COLO668 (cell line): ENCODE results near the gene FKBP14.

Source experiments
- DNase-seq: peaks from one replicate; lab custom pipeline; 2025; ENCODE audit not compliant: unreplicated experiment; lab: John Stamatoyannopoulos, UW

Gene FKBP14, protein sequence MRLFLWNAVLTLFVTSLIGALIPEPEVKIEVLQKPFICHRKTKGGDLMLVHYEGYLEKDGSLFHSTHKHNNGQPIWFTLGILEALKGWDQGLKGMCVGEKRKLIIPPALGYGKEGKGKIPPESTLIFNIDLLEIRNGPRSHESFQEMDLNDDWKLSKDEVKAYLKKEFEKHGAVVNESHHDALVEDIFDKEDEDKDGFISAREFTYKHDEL

DNA sequence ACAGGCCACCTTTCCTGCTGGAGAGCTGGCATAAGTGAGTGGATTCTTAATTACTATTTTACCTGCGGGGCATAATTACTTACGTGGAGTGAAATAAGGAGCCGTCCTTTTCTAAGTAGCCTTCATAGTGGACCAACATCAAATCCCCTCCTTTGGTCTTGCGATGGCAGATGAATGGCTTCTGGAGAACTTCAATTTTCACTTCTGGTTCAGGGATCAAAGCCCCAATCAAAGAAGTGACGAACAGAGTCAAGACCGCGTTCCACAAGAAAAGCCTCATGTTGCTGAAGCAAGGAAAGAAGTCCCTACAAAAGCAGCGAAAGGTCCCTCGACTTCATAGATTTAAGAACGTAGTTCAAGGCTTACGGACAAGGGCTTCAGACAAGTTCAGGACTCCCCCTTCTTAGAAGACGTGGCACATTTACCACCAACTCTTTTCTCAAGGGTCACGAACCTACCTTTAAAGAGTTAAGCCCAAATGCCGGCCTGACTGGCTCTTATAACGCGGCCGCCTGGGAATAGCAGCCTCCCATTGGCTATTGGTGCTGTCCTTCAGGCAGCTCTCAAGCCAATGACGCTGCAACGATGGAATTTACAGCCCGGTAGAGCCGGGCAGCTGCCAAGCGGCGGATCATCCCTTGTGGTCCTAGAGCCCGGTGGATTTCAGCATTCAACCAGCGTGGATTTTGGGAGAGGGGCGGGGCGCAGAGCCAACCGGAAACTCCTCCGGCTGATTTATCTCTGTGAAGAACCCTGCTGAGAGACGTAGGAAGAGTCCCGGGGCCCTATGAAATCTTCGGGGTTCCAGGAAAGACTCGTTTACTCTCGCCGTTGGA is at the start of gene FKBP14:
Gene FKBP14 (minus strand): TSS at position 474 of the 836 bp plus-strand sequence. CDS start 194 bp downstream, at position 280.
- peak; percentile 99 for DNase-seq

DNA sequence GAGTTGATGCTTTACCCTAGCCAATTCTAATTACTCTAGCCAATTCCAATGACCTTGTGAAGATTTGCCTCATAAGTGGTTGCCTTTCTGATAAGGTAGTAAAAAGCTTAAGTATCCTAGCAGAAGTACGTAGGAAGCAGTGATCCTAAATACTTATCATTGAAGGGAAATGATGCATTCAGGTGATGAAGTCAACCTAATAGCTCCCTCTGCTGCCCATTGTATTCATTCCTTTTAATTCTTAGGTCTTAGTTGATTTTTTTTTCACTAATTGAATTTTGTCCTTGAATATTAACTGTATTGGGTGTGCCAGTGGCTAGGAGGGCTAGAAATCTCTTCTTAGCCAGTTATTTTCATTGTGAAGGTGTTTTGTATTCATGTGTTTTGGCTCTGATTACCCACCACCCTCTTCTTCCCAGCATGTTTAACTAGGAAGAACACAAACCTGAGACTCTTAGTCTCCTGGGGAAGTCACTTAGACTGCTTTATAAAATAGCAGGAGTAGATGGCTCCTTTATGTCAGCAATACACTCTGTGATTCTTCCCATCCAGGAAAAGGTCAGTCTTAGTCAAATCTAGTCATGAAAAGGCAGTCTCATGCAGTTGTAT is 48.0 kb upstream of the FKBP14 start:
- no peak for DNase-seq

DNA sequence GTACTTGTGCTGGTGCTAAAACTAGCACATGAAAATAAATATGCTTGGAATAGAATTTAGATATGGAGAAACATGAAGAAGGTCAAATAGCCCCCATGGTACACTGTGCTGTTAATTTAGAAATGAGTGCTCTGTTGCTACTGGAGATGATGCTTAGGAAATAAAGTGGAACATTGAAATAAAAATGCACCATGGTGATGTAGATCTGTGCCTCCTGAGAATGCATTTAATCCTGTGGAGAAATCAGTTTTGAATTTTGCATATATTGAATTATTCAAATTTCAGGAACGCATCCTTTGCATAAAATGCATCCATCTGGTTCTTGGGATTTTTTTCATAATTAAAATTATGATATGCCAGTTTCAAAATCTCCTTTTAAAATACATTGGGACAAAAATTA is 46.2 kb upstream of the FKBP14 start:
- no peak for DNase-seq

DNA sequence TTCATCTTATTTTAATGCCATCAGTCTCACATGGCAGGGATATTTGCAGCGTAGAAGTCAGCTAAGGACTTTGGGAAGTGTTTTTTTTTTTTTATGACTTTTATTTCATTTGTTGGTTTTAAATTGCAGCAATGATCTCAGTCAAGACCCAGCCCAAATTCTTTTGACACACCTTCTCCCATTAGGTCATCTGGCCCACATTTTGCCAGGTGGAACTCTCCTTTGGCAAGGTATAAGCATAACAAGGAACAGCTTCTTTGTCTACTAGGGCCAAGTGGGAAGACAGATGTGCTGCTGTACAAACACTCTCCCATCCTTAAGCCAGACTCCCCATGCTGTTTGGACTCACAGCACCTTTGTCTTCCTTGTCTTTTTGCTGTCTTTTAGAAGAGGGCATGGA is 43.5 kb upstream of the FKBP14 start:
- DNase-seq, result no peak

DNA sequence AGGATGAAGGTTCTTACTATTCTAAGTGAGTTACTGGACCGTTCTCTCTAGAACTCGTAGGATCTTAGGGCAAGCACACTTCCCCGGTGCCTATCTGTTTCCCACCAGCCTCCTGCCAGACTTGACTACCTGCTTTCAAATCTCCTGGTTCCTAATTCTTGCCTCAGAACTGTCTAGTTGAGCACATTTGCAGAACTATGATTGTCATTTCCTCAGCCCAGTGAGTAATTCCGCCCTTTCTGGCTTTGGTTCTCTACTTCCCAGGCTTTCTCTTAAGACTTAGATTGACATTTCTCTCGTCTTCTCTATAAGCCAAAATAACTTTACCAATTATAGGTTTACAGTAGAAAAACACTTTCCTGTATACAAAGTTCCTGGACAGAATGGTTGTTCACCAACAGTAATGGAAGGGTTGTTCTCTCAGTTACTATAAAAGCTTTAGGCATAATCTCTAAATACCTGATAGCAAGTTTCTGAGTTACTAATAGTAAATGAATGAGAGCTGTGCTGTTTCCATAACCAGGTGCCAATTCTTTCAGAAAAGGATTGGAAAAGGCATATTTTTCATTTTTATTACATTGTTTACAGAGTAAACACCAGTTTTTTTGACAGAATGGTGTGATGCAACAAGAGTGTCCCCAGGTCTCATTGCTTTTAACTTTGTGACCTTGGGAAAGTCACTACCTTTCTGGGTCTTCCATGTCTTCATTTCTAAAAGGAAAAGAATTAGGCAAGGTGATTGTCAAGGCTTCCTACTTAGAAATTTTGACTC is 42.8 kb upstream of the FKBP14 start:
- DNase-seq, result no peak

DNA sequence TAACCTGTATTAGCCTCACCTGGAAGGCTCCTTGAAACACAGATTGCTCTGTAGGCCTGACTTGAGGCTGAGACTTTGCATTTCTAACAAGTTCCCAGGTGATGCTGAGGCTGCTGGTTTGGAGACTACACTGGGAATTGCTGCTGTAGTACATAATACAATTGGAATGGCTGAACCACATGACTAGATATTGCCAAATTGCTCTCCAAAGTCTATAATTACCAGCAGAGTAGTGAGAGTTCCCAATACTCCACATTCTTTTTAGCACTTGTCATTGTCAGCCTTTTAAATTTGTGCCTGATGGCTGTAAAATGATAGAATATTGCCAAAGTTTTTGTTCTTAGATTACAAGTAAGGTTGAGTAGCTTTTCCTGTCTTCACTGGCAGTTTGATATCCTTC is 41.6 kb upstream of the FKBP14 start:
- DNase-seq, result no peak

DNA sequence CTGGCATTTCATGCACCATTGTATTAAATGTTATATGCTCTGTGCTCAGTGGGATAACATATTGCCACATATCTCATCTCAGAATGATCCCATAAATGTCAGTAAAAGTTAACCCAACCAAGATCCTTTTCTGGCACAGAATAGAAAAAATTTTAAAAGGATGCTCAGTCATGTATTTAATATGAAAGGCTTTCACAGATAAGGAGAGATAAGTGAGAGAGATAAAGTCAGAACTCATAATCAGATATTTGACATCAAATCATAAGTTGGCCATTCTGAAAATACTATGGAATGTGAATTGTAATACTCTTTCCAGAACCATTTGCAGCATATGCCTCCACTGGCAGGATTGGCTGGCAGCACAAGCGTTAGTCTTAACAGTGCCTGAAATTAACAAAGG is 40.2 kb upstream of the FKBP14 start:
- DNase-seq, result no peak

DNA sequence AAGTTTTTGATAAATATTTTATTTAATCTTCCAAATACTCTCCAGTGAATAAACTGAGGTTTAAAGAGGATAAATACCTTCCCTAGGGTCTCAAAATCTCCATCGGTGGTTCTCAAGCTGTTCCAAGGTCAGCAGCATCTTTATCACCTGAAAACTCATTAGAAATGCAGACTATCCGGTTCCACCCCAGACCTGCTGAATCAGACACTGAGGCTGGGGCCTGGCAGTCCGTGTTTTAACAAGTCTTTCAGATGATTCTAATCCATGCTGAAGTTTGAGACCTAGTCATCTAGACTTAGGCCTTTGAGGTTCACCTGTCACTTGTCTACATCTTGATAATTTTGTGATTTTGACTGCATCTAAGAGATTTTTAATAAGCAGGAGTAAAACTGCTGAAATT is 39.2 kb upstream of the FKBP14 start:
- DNase-seq, result no peak

DNA sequence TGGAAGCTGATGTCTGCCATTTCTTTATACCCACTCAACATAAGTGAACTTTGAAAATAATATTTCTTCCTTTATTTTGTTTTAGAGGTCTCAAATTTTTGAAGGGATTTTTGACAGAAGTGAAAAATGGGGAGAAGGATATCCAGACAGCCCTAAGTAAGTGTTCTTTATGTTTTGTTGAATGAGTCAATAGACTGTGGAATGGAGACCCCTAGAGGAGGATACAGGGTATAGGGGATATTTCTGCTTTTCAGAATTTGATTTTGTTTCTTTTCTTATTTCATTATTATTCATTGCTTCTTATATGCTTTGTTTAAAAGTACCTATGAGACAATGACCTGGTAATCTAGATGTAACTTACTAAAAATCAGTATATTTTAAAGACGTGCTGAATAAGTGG is 36.1 kb upstream of the FKBP14 start:
- no peak for DNase-seq

DNA sequence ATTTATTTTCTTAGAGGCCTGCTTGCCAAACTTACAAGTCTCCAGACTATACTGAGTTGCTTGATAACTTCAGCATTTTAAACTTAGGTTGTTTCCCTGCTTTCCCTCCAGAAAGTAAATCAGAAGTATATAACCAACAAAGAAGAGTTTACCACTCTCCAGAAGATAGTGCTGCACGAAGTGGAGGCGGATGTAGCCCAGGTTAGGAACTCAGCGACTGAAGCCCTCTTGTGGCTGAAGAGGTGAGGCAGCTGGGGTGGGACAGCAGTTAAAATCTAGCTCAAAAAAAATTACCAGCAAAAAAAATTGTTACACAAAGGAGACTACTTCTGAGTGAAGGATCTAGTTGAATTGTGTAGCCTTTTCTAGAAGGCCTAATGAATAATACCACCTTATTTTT is 35.3 kb upstream of the FKBP14 start:
- peak; percentile 33 for DNase-seq

DNA sequence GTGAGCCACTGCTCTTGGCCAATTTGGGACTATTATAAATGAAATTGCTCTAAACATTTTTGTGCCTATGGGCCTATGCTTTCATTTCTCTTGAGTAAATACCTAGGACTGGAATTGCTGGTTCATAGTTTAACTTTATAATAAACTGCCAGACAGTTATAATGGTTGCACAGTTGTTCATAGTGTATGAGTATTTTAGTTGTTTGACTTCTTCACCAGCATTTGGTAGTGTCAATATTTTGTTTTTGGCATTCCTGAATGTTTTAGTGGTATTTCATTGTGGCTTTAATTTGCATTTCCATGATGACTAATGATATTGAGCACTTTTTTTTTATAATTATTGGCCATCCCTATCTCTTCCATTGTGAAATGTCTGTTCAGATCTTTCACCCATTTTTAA is 31.2 kb upstream of the FKBP14 start:
- no peak for DNase-seq

DNA sequence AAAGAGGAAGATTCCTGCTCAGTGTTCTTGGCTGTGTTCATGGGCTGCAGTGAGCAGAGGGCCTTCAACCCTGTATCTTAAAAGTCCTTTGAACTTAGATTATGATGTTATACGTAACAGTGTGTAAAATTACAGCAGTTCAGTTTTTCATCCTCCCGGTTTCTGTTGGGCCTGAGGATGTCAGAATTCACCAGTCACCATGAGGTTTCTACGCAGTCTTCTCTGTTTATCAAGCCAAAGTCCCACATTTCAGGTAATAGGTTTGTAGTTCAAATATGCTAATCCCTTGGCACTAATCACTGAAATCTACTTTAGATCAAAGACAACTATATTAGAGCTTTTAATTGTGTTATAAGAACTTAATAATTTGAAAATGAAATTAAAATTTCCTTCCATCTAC is 26.6 kb upstream of the FKBP14 start:
- DNase-seq, result no peak

DNA sequence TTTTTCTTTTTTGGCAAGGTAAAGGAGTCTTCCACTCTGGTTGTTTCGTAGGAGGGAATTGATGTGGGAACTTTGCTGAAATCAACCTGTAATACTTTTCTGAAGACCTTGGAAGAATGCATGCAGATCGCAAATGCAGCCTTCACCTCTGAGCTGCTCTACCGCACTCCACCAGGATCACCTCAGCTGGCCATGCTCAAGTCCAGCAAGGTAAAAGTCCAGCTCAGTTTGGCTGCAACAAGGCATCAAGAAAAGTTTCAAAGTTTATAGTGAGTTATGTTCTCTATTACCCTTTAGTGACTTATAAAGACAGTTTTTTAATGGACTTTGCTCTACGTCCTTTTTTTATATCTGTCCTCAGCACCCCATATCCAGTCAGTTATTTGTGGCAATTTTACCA is 22.7 kb upstream of the FKBP14 start:
- no peak for DNase-seq

DNA sequence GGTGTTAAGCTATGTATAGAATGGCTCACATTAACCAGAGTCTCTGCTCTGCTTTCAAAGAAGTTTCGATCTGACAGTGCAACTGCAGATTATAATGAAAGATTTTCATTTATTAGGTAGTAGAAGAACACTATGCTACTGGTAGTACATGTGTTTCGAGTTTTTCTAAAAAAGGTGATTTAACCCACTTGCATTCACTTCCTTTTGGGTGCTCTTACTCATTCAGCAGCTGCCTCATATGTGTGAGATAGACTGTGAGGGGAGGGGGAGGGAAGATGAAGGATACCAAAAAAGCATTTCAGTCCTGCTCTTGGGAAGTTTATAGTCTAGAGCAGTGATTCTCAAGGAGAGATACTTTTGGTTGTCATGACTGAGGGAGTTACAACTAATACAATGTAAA is 22.1 kb upstream of the FKBP14 start:
- no peak for DNase-seq

DNA sequence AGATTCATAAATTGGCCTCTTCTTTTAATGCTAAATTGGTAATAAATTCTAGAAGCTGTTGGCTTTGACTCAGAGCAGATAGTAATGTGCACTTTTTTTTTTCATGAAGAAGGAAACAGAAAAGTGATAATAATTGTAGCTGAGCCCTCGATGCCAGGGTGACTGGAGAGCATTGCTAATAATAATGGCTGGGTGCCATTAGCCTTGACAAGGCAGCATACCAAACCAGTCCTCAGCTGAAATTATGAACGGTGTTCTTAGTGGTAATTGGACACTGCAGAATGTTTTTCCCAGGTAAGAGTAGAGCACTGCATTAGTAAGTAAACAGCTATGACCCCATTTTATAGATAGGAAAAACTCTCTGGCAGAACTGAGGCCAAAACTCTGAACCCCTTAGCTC is 20.6 kb upstream of the FKBP14 start:
- no peak for DNase-seq

DNA sequence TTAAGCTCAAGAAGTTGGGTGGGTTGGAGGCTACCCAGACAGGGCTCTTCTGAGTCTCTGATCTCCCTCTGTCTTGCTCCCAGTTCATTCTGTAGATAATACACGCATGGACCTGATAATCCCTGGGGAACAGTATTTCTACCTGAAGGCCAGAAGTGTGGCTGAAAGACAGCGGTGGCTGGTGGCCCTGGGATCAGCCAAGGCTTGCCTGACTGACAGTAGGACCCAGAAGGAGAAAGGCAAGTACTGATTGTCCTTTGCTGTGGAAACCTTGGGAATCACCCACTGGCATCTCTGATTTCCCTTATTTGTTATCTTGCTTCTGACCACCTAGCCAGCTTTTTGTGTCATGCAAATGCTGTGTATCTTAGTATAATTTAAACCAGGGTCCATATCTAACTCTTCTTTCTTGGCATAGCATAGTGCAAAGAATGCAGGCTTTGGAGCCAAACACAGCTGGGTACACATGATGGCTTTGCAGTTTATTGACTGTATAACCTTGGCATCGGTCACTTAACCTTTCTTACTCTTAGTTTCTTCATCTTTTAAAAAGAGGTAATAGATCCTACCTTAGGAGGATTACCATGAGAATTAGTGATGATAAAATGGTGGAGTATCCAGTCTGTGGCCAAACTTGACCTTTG is 19.7 kb upstream of the FKBP14 start:
- DNase-seq, result no peak

DNA sequence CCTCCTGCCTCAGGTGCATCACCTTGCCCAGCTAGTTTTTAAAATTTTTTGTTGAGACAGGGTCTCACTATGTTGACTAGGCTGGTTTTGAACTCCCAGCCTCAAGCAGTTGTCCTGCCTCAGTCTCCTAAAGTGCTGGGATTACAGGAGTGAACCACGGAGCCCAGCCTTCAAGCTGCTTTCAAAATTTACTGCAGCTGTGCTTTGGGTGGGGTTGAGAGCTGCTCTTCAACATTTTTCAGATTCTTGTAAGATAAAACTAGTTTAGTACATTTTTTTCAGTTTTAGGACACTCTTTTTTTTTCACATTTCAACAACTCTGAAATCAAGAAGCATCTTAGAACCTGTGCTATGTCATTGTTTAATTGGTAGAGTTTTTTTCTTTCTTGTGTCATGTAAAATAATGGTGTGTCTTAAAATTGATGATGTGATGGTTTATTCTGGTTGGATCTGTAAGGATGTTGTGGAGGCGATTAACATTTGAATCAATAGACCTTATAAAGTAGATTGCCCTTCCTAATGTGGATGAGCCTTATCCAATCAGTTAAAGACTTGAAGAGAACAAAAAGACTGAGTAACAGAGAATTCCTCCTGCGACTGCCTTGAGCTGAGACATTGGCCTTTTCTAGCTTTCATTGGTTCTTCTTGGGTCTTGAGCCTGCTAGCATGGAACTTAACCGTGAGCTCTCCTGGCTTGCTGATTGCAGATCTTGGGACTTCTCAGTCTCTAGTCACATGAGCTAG is 15.2 kb upstream of the FKBP14 start:
- no peak for DNase-seq

DNA sequence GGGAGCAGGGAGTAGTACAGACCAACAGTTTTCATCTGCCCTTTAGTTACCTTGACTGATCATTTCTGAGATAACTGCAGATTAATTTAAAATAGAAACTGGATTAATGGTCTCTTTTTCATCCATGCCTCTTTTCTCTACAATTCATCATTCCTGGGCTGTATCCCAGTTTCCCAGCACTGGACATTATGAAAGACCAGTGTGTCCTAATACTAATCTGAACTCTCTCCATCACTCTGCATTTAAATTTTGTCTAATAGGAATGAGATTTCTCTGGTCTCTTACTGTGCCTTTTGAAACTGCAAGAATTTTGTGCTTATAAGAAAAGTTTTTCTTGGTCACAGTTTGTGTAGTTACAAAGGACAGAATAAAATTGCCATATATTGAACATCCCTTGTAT is 14.4 kb upstream of the FKBP14 start:
- DNase-seq, result no peak

DNA sequence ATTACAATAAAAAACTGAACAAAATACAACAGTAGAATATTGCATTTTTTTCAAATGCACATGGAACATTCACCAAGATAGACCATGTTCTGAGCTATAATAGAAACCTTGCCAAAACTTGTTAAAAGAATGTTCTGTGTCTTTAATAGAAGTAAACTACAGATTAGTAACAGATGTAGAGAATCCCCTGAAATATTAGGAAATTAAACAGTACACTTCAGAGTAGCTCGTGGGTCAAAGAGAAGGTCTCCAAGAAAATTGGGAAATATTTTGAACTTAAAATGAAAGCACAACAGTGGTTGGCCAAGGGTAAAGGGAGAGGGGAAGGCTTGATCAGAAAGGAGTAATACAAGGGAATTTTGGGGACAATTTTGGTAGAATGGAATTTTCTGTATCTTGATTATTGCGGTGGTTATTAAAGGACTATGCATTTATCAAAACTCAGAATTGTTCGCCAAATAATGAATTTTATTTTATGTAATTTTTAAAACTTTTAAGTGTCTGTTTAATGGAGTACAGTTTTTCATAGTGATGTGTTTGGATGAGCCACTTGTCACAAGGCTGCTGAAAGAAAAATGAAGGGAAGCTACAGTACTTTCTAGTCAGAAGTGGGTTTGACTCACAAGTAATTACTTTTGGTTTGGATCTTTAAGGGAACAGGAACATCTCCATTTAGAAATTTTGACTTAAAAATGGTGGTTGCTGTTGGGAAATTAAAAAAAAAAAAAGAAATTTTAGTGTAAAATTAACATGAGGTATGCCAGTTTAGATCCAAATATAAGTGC is 11.9 kb upstream of the FKBP14 start:
- no peak for DNase-seq

DNA sequence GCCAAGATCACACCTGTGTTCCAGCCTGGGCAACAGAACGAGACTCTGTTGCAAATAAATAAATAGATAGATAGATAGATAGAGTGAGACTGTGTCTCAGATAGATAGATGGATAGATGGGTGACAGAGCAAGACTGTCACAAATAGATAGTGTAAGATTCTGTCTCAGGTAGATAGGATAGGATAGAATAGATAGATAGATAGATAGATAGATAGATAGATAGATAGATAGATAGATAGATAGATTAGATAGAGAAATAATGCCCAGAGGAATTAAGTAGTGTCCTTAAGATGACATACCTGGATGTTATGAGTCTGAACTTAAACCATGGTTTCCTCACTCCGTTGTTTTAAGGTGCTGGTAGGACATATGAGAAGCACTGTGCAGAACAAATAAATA is 9.7 kb upstream of the FKBP14 start:
- DNase-seq, result no peak
